ENCODE results near the gene TNXB.
"Not testable (repeated sequence)": the region's sequence is repeated elsewhere in the genome, so short reads cannot be mapped to it uniquely, and the experiment has no call there.

- TF ChIP-seq CTCF, EP300 (IDR thresholded peaks at IDR 0.05): not testable (repeated sequence)
Observed at GRCh38 chr6:32008037-32008436, 101.1 kb downstream of the TNXB start.
